Mesothelial cell of epicardium (in vitro differentiated cells): Measurements from ENCODE around the gene RHEBL1. TPM values are rescaled to one million over a fixed set of nuclear protein-coding genes. Genes with fewer than 3 reads are reported as not detected.

Experiments used
- DNase-seq, 2 experiments: peaks; one replicate each; pipeline ENCODE4 v3.0.0; 2021; ENCODE audit warnings: low spot score in 2 of 2; ENCODE audit not compliant: unreplicated experiment in 2 of 2
- H3K27ac Mint-ChIP-seq: 2 replicates; pipeline ENCODE4 v1.8.0; 2021; ENCODE audit warnings: mixed read lengths
- H3K27me3 Mint-ChIP-seq: 2 replicates; pipeline ENCODE4 v1.8.0; 2021; ENCODE audit warnings: low read depth, mixed read lengths
- H3K36me3 Mint-ChIP-seq: 2 replicates; pipeline ENCODE4 v1.8.0; 2021; ENCODE audit warnings: mixed read lengths
- H3K4me1 Mint-ChIP-seq: 2 replicates; pipeline ENCODE4 v1.8.0; 2021; ENCODE audit warnings: mixed read lengths
- H3K4me3 Mint-ChIP-seq: 2 replicates; pipeline ENCODE4 v1.8.0; 2021; ENCODE audit warnings: mild to moderate bottlenecking, moderate library complexity, mixed read lengths
- H3K9me3 Mint-ChIP-seq: 2 replicates; pipeline ENCODE4 v1.8.0; 2021; ENCODE audit warnings: mixed read lengths
- CTCF ChIP-seq: fragments of 200-600 bp; sonication (generic); IDR thresholded peaks from one replicate; pipeline ENCODE4 v1.5.0; 2021; ENCODE audit warnings: antibody characterized with exemption; ENCODE audit not compliant: unreplicated experiment
- total RNA-seq: library from RNA; stranded (reverse); gene quantifications from 3 replicates; pipeline ENCODE4 v1.2.1, GENCODE V29; 2021

RHEBL1 gene
- total RNA-seq, 1 donor from 2014 or later: 0.60 TPM

GRCh38 chr12:49026678-49027480, 42.9 kb downstream of the RHEBL1 start:
- TF ChIP-seq CTCF: no peak
- DNase-seq: no peak
- H3K4me3 Mint-ChIP-seq: no peak overlapping the region
- H3K4me1 Mint-ChIP-seq: no peaks in the 10 kb centered on the region
- H3K9me3 Mint-ChIP-seq: no peaks in the 10 kb centered on the region
- peaks cover 27% of the 10 kb centered on the region for H3K36me3 Mint-ChIP-seq
- no peaks in the 10 kb centered on the region for H3K27me3 Mint-ChIP-seq
- H3K27ac Mint-ChIP-seq: no peak overlapping the region

- H3K9me3 Mint-ChIP-seq: no peaks in the 10 kb centered on the region
- H3K36me3 Mint-ChIP-seq: peaks cover 29% of the 10 kb centered on the region
- no peaks in the 10 kb centered on the region for H3K4me1 Mint-ChIP-seq
- no peak overlapping the region for H3K27ac Mint-ChIP-seq
- DNase-seq: no peak
- H3K4me3 Mint-ChIP-seq: no peak overlapping the region
- TF ChIP-seq CTCF: no peak
- H3K27me3 Mint-ChIP-seq: no peaks in the 10 kb centered on the region
These were observed 43.7 kb downstream of the RHEBL1 start for GRCh38 chr12:49026101-49026500.

- no peaks in the 10 kb centered on the region for H3K27me3 Mint-ChIP-seq
- no peaks in the 10 kb centered on the region for H3K9me3 Mint-ChIP-seq
- TF ChIP-seq CTCF: no peak
- peaks cover 32% of the 10 kb centered on the region for H3K36me3 Mint-ChIP-seq
- H3K4me1 Mint-ChIP-seq: no peaks in the 10 kb centered on the region
- H3K4me3 Mint-ChIP-seq: no peak overlapping the region
- DNase-seq: no peak
- H3K27ac Mint-ChIP-seq: no peak overlapping the region
These were observed 44.3 kb downstream of the RHEBL1 start for GRCh38 chr12:49025463-49025862.

- H3K4me1 Mint-ChIP-seq: peaks cover 4% of the 10 kb centered on the region
- no peaks in the 10 kb centered on the region for H3K27me3 Mint-ChIP-seq
- DNase-seq: no peak
- no peak overlapping the region for H3K27ac Mint-ChIP-seq
- H3K9me3 Mint-ChIP-seq: no peaks in the 10 kb centered on the region
- H3K4me3 Mint-ChIP-seq: no peak overlapping the region
- H3K36me3 Mint-ChIP-seq: peaks cover 29% of the 10 kb centered on the region
- TF ChIP-seq CTCF: no peak
These were observed 45.2 kb downstream of the RHEBL1 start for GRCh38 chr12:49024543-49024942.

- H3K4me1 Mint-ChIP-seq: peaks cover 10% of the 10 kb centered on the region
- no peak for DNase-seq
- no peaks in the 10 kb centered on the region for H3K9me3 Mint-ChIP-seq
- peaks cover 29% of the 10 kb centered on the region for H3K36me3 Mint-ChIP-seq
- TF ChIP-seq CTCF: no peak
- H3K27me3 Mint-ChIP-seq: no peaks in the 10 kb centered on the region
- H3K27ac Mint-ChIP-seq: no peak overlapping the region
- H3K4me3 Mint-ChIP-seq: no peak overlapping the region
These were observed 46.0 kb downstream of the RHEBL1 start for GRCh38 chr12:49023812-49024211.
